ENCODE measurements around the gene FDX2.

FDX2 gene

DNA sequence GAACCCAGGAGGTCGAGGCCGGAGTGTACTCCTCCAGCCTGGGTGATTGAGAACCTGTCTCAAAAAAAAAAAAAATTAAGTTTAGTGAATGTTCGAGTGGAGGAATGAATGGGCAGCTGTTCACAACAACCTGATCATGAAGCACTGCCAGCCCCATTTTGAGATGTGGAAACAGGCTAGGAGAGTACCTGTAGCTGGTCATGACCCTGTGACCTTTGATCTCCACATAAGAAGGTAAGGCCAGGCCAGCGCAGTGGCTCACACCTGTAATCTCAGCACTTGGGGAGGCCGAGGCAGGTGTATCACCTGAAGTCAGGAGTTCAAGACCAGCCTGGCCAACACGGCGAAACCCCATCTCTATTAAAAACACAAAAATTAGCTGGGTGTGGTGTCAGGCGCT lies 9.9 kb upstream of the FDX2 start:
- Histone ChIP-seq H3K9me2 (replicated peaks; ENCODE audit: control insufficient read depth, low read length) (no peaks in the 10 kb centered on the region), H3K9me3 (ENCODE audit: control insufficient read depth, insufficient read depth, low read length) (no peaks in the 10 kb centered on the region), H4K20me1 (ENCODE audit: control insufficient read depth, insufficient read depth, low read depth, low read length) (0 out of 2 replicates have a peak, but pooled peaks cover 6% of the 10 kb centered on the region), H3K36me3 (ENCODE audit: control insufficient read depth, low read length) (peaks cover 92% of the 10 kb centered on the region), H3K27ac (ENCODE audit: low read depth, low read length) (no peak overlapping the region), H3K27me3 (ENCODE audit: control insufficient read depth, low read length) (no peaks in the 10 kb centered on the region), H3K4me2 (ENCODE audit: low read length) (no peak overlapping the region), H3K4me1 (ENCODE audit: control insufficient read depth, low read length) (no peaks in the 10 kb centered on the region), H3K4me3 (ENCODE audit: low read length) (no peak overlapping the region), H3K79me2 (ENCODE audit: control insufficient read depth, low read length) (peaks cover 37% of the 10 kb centered on the region), H3F3A (ENCODE audit: control insufficient read depth, insufficient read depth) (no peaks in the 10 kb centered on the region)
- TF ChIP-seq, protein P1, sequence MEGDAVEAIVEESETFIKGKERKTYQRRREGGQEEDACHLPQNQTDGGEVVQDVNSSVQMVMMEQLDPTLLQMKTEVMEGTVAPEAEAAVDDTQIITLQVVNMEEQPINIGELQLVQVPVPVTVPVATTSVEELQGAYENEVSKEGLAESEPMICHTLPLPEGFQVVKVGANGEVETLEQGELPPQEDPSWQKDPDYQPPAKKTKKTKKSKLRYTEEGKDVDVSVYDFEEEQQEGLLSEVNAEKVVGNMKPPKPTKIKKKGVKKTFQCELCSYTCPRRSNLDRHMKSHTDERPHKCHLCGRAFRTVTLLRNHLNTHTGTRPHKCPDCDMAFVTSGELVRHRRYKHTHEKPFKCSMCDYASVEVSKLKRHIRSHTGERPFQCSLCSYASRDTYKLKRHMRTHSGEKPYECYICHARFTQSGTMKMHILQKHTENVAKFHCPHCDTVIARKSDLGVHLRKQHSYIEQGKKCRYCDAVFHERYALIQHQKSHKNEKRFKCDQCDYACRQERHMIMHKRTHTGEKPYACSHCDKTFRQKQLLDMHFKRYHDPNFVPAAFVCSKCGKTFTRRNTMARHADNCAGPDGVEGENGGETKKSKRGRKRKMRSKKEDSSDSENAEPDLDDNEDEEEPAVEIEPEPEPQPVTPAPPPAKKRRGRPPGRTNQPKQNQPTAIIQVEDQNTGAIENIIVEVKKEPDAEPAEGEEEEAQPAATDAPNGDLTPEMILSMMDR (IDR thresholded peaks at IDR 0.05; ENCODE audit: low read depth, low read length, poor library complexity, severe bottlenecking): no peak
- no peak for TF ChIP-seq EZH2phosphoT487 (IDR thresholded peaks at IDR 0.05; ENCODE audit: borderline replicate concordance, low read length)

DNA sequence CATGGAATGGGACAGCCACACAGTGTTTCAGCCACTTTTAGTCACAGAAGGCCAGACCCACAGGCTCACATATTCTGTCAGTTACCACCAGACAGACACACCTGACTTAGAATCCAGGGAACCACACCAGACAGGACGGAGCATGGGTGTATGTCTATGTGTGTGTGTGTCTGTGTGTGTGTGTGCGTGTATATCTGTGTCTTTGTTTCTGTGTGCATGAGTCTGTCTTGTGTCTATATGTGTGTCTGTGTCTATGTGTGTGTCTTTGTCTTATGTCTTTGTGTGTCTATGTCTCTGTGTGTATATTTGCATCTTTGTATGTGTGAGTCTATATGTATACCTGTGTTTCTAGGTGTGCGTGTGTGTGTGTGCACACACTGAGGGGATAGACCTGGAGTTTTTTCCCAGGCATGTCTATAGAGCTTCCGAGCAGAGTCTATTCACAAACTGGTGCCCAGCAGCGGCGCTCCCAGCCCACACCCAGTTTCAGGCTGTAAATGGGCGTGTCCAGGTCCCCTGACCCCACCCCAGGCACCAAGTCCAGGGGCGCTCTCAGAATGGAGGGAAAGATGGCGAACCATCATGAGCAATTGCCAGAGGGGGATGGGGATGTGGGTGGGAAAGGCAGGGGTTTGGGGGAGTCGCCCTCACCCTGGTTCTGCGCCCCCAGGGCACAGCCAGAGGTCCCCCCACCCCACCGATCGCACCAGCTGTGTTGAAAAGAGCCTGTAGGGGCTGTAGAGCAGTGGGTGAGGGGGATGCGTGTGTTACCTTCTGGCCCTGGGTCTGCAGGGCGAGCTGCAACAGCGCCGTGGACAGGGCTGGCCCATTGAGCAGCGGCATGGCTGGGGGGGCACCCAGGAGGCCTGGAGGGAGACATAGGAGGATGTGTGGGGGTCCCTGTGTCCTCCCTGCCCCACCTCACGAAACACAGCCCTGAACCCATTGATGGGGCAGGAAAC lies 6.3 kb upstream of the FDX2 start:
- peaks cover 6% of the 10 kb centered on the region; the same call in 1 of the 2 replicates for H3F3A ChIP-seq (ENCODE audit: control insufficient read depth, insufficient read depth)
- H3K36me3 ChIP-seq (ENCODE audit: control insufficient read depth, low read length): peaks cover 85% of the 10 kb centered on the region
- no peak overlapping the region for H3K4me2 ChIP-seq (ENCODE audit: low read length)
- no peaks in the 10 kb centered on the region for H3K9me3 ChIP-seq (ENCODE audit: control insufficient read depth, insufficient read depth, low read length)
- H3K79me2 ChIP-seq (ENCODE audit: control insufficient read depth, low read length): peaks cover 3% of the 10 kb centered on the region
- H3K27ac ChIP-seq (ENCODE audit: low read depth, low read length): no peak overlapping the region
- no peaks in the 10 kb centered on the region for H3K9me2 ChIP-seq (replicated peaks; ENCODE audit: control insufficient read depth, low read length)
- no peak for TF ChIP-seq EZH2phosphoT487 (IDR thresholded peaks at IDR 0.05; ENCODE audit: borderline replicate concordance, low read length)
- TF ChIP-seq, protein P1 (IDR thresholded peaks at IDR 0.05; ENCODE audit: low read depth, low read length, poor library complexity, severe bottlenecking): no peak
- H3K4me3 ChIP-seq (ENCODE audit: low read length): no peak overlapping the region
- H3K27me3 ChIP-seq (ENCODE audit: control insufficient read depth, low read length): no peaks in the 10 kb centered on the region
- no peaks in the 10 kb centered on the region for H3K4me1 ChIP-seq (ENCODE audit: control insufficient read depth, low read length)
- no peaks in the 10 kb centered on the region for H4K20me1 ChIP-seq (ENCODE audit: control insufficient read depth, insufficient read depth, low read depth, low read length)

DNA sequence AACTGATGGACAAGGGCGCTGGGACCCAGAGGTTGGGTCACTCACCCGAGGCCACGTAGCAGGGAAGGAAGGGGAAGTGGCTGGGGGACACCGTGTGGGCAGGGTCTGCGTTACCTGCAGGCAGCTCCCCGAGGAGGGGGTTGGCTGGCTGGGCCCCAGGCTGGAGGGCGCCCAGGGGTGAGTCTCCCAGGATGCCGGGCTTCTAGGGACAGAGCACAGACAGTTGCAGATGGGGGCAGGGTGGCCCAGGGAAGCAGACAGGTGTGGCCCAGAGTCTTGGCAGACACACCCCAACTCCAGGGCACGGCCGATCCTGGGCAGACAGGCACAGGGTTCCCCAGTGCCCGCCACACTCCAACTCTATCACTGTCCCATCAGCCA lies 5.6 kb upstream of the FDX2 start:
- H3K79me2 ChIP-seq (ENCODE audit: control insufficient read depth, low read length): no peaks in the 10 kb centered on the region; the same call in 1 of the 2 replicates
- TF ChIP-seq, protein P1 (IDR thresholded peaks at IDR 0.05; ENCODE audit: low read depth, low read length, poor library complexity, severe bottlenecking): no peak
- no peak for TF ChIP-seq EZH2phosphoT487 (IDR thresholded peaks at IDR 0.05; ENCODE audit: borderline replicate concordance, low read length)
- H3K9me2 ChIP-seq (replicated peaks; ENCODE audit: control insufficient read depth, low read length): no peaks in the 10 kb centered on the region
- H3F3A ChIP-seq (ENCODE audit: control insufficient read depth, insufficient read depth): peaks cover 10% of the 10 kb centered on the region
- no peaks in the 10 kb centered on the region for H3K27me3 ChIP-seq (ENCODE audit: control insufficient read depth, low read length)
- H3K4me1 ChIP-seq (ENCODE audit: control insufficient read depth, low read length): peaks cover under 1% of the 10 kb centered on the region
- no peaks in the 10 kb centered on the region for H3K9me3 ChIP-seq (ENCODE audit: control insufficient read depth, insufficient read depth, low read length)
- no peak overlapping the region for H3K4me2 ChIP-seq (ENCODE audit: low read length)
- H3K36me3 ChIP-seq (ENCODE audit: control insufficient read depth, low read length): peaks cover 87% of the 10 kb centered on the region
- H4K20me1 ChIP-seq (ENCODE audit: control insufficient read depth, insufficient read depth, low read depth, low read length): no peaks in the 10 kb centered on the region
- H3K4me3 ChIP-seq (ENCODE audit: low read length): no peak overlapping the region
- no peak overlapping the region for H3K27ac ChIP-seq (ENCODE audit: low read depth, low read length)
